SK-N-SH (cell line): ENCODE measurements around the gene LNX2. TPM values are rescaled to one million over a fixed set of nuclear protein-coding genes. Genes with fewer than 3 reads are reported as not detected.

Experiments used
- CTCF ChIA-PET: fragments of 300-600, 350-600 bp; formaldehyde crosslinking; extraction: SDS; loops from one replicate; lab custom pipeline; 2021; lab: Yijun Ruan, JAX
- POLR2A ChIA-PET: fragments of 350-600 bp; sonication (Branson Sonifier 250); formaldehyde crosslinking; extraction: SDS; loops from one replicate; lab custom pipeline; 2020; ENCODE audit warnings: antibody characterized with exemption, inconsistent platforms; lab: Yijun Ruan, JAX
- DNase-seq: peaks from one replicate; pipeline ENCODE4 v3.0.0; 2012
- H2AFZ ChIP-seq: fragments of 200-600 bp; sonication (generic); 2 replicates; pipeline ENCODE4 v1.8.1; 2016; ENCODE audit warnings: antibody characterized with exemption, mild to moderate bottlenecking, low read depth
- H3F3A ChIP-seq: fragments of 200-600 bp; sonication (generic); replicated peaks from 2 replicates; pipeline ENCODE3; 2016; ENCODE audit warnings: antibody characterized with exemption, mild to moderate bottlenecking; ENCODE audit not compliant: insufficient read depth
- H3K27ac ChIP-seq, 2 experiments: fragments of 200-500 bp in 1 of 2; fragments of 200-600 bp in 1 of 2; sonication (Bioruptor generic) in 1 of 2; sonication (generic), shearing (Covaris generic) in 1 of 2; 2 replicates each; pipeline versions ENCODE4 v1.5.1 to v1.6.1; 2014 to 2016; ENCODE audit warnings: low read depth in 2 of 2, inconsistent platforms in 1 of 2, low read length in 1 of 2, mild to moderate bottlenecking in 1 of 2, mixed read lengths in 1 of 2
- H3K27me3 ChIP-seq: fragments of 200-600 bp; sonication (generic), shearing (Covaris generic); 2 replicates; pipeline ENCODE4 v1.6.1; 2016; ENCODE audit warnings: mixed run types; ENCODE audit not compliant: insufficient read depth
- H3K36me3 ChIP-seq, 2 experiments: fragments of 200-500 bp in 1 of 2; fragments of 200-600 bp in 1 of 2; sonication (Bioruptor generic) in 1 of 2; sonication (generic) in 1 of 2; replicated peaks in 1 of 2; 2 replicates each; pipeline versions ENCODE3 to v1.5.1; 2014 to 2016; ENCODE audit warnings: low read length in 1 of 2, mild to moderate bottlenecking in 1 of 2; ENCODE audit not compliant: insufficient read depth in 2 of 2, control insufficient read depth in 1 of 2
- H3K4me1 ChIP-seq, 2 experiments: fragments of 200-500 bp in 1 of 2; fragments of 200-600 bp in 1 of 2; sonication (Bioruptor generic) in 1 of 2; sonication (generic), shearing (Covaris generic) in 1 of 2; 2 replicates each; pipeline versions ENCODE4 v1.5.1 to v1.6.1; 2014 to 2016; ENCODE audit warnings: low read depth in 1 of 2, low read length in 1 of 2, mixed run types in 1 of 2; ENCODE audit not compliant: insufficient read depth in 2 of 2, control insufficient read depth in 1 of 2
- H3K4me2 ChIP-seq: fragments of 200-600 bp; sonication (generic), shearing (Covaris generic); 2 replicates; pipeline ENCODE4 v1.6.1; 2017; ENCODE audit warnings: mixed run types
- H3K4me3 ChIP-seq, 2 experiments: fragments of 200-500 bp in 1 of 2; fragments of 200-600 bp in 1 of 2; sonication (Bioruptor generic) in 1 of 2; sonication (generic), shearing (Covaris generic) in 1 of 2; 2 replicates each; pipeline versions ENCODE4 v1.5.1 to v1.8.1; 2014 to 2016; ENCODE audit warnings: low read depth in 2 of 2, inconsistent platforms in 1 of 2, low read length in 1 of 2, mild to moderate bottlenecking in 1 of 2, mixed read lengths in 1 of 2, moderate library complexity in 1 of 2
- H3K79me2 ChIP-seq: fragments of 200-600 bp; sonication (generic); 2 replicates; pipeline ENCODE4 v1.8.1; 2017; ENCODE audit warnings: mild to moderate bottlenecking; ENCODE audit not compliant: insufficient read depth
- H3K9ac ChIP-seq: fragments of 200-600 bp; sonication (generic); 2 replicates; pipeline ENCODE4 v1.6.1; 2017; ENCODE audit warnings: mixed run types
- H3K9me2 ChIP-seq: fragments of 200-600 bp; sonication (generic); 2 replicates; pipeline ENCODE4 v1.6.1; 2017; ENCODE audit warnings: mixed run types
- H3K9me3 ChIP-seq: fragments of 200-600 bp; sonication (generic); 2 replicates; pipeline ENCODE4 v1.6.1; 2017; ENCODE audit warnings: mixed run types, mild to moderate bottlenecking, moderate library complexity
- H4K20me1 ChIP-seq: fragments of 200-600 bp; sonication (generic); 2 replicates; pipeline ENCODE4 v1.6.1; 2017; ENCODE audit warnings: mild to moderate bottlenecking, mixed run types; ENCODE audit not compliant: insufficient read depth
- CTCF ChIP-seq: fragments of 200-600 bp; sonication (generic); IDR thresholded peaks from 2 replicates; pipeline ENCODE4 v1.6.1; 2017; ENCODE audit warnings: antibody characterized with exemption, mild to moderate bottlenecking, moderate library complexity
- EP300 ChIP-seq, 2 experiments: IDR thresholded peaks; 2 replicates each; pipeline versions ENCODE4 v1.4.0 to v1.6.1; 2012; ENCODE audit warnings: borderline replicate concordance in 1 of 2, low read depth in 1 of 2, low read length in 1 of 2
- IRF3 ChIP-seq: fragments of 150-350 bp; IDR thresholded peaks from 2 replicates; pipeline ENCODE4 v1.6.1; 2016; ENCODE audit warnings: mild to moderate bottlenecking, low read depth, low read length
- JUND ChIP-seq: IDR thresholded peaks from 2 replicates; pipeline ENCODE4 v1.4.0; 2012
- MAX ChIP-seq: IDR thresholded peaks from 2 replicates; pipeline ENCODE4 v1.4.0; 2012; ENCODE audit warnings: low read depth
- MXI1 ChIP-seq: IDR thresholded peaks from 2 replicates; pipeline ENCODE4 v1.6.1; 2012; ENCODE audit warnings: mild to moderate bottlenecking, low read depth, low read length, improper control_type of control experiment
- NFIC ChIP-seq: IDR thresholded peaks from 2 replicates; pipeline ENCODE4 v1.4.0; 2012; ENCODE audit warnings: borderline replicate concordance
- PBX3 ChIP-seq: IDR thresholded peaks from 2 replicates; pipeline ENCODE4; 2012
- POLR2AphosphoS5 ChIP-seq: IDR thresholded peaks from 2 replicates; pipeline ENCODE4 v1.6.1; 2012; ENCODE audit warnings: low read depth, low read length
- RAD21 ChIP-seq: IDR thresholded peaks from 2 replicates; pipeline ENCODE4 v1.6.1; 2012; ENCODE audit warnings: mild to moderate bottlenecking, low read length
- REST ChIP-seq: IDR thresholded peaks from 2 replicates; pipeline ENCODE4 v1.6.1; 2012; ENCODE audit warnings: mild to moderate bottlenecking, low read depth, low read length, moderate library complexity
- RXRA ChIP-seq: IDR thresholded peaks from 2 replicates; pipeline ENCODE4 v1.4.0; 2012; ENCODE audit warnings: low read depth, mild to moderate bottlenecking, borderline replicate concordance
- SIN3A ChIP-seq: IDR thresholded peaks from 2 replicates; pipeline ENCODE4 v1.6.1; 2012; ENCODE audit warnings: low read depth, mild to moderate bottlenecking, low read length, moderate library complexity, borderline replicate concordance
- TAF1 ChIP-seq: IDR thresholded peaks from 2 replicates; pipeline ENCODE4 v1.6.1; 2012; ENCODE audit warnings: low read depth, mild to moderate bottlenecking, low read length, moderate library complexity, borderline replicate concordance
- TCF12 ChIP-seq: IDR thresholded peaks from 2 replicates; pipeline ENCODE4 v1.4.0; 2012
- USF1 ChIP-seq: IDR thresholded peaks from 2 replicates; pipeline ENCODE4 v1.4.0; 2012; ENCODE audit warnings: low read depth, borderline replicate concordance
- USF2 ChIP-seq: fragments of 150-350 bp; IDR thresholded peaks from 2 replicates; pipeline ENCODE4 v1.6.1; 2017; ENCODE audit warnings: antibody characterized with exemption, low read length, low read depth, borderline replicate concordance
- YY1 ChIP-seq: IDR thresholded peaks from 2 replicates; pipeline ENCODE4 v1.4.0; 2012; ENCODE audit warnings: low read depth, mild to moderate bottlenecking
- ZBTB33 ChIP-seq: IDR thresholded peaks from 2 replicates; pipeline ENCODE4 v1.4.0; 2012; ENCODE audit warnings: low read depth, borderline replicate concordance
- WGBS: methylation state at CpG from one replicate; pipeline ENCODE4 v1.1.6; 2017; ENCODE audit warnings: low lambda C conversion rate; 5-methylcytosine and 5-hydroxymethylcytosine counted together
- polyA plus RNA-seq, 3 experiments: library from polyadenylated mRNA; depleted of rRNA; stranded (reverse); fragments of >200 nt; gene quantifications; 2 replicates each; pipeline ENCODE4 v1.2.3, GENCODE V29; 2012

LNX2 gene
- polyA plus RNA-seq, 1 of the 3 experiments (the other 2 are of a cell fraction), result 3.7 TPM

GRCh38 chr13:27619728-27620376 is 477 bp downstream of the LNX2 start:
- peaks cover 6% of the 10 kb centered on the region for H3F3A ChIP-seq
- H3K4me1 ChIP-seq, result peaks cover 7 to 9% of the 10 kb centered on the region in 2 experiments; a peak in 3 of 4 replicates
- no peaks in the 10 kb centered on the region for H3K9me3 ChIP-seq
- DNase-seq, result peak; percentile 70
- H3K79me2 ChIP-seq, result peaks cover 72% of the 10 kb centered on the region
- peak overlapping the region; percentile 72 for H3K9ac ChIP-seq
- WGBS, result 6% methylated on average over 7 of the region's 47 CpGs
- CTCF ChIA-PET, result interaction anchor here (1.0 to 5.2 kb wide), 7 partner anchors 10 to 206 kb away, joined by 3 to 19 read pairs (median 3); no protein-coding TSS in a partner anchor
- peak; percentile 11; the same call in 1 of the 2 replicates for TF ChIP-seq MXI1
- TF ChIP-seq IRF3, result no peak
- no peak for TF ChIP-seq USF2
- no peak for TF ChIP-seq YY1
- no peak for TF ChIP-seq USF1
- TF ChIP-seq ZBTB33, result no peak
- TF ChIP-seq TCF12, result no peak
- TF ChIP-seq RAD21, result 0 out of 2 replicates have a peak, but pooled peaks have one; percentile 1
- TF ChIP-seq PBX3, result no peak
- no peak for TF ChIP-seq REST
- no peak for TF ChIP-seq NFIC
- peak; percentile 33 for TF ChIP-seq CTCF
- TF ChIP-seq RXRA, result no peak
- no peak for TF ChIP-seq POLR2AphosphoS5
- TF ChIP-seq EP300 (IDR thresholded peaks at IDR 0.05; ENCODE audit: borderline replicate concordance in 1 of 2, low read depth in 1 of 2, low read length in 1 of 2), result no peak
- TF ChIP-seq MAX, result no peak
- TF ChIP-seq JUND, result no peak
- no peak; the same call in 1 of the 2 replicates for TF ChIP-seq SIN3A
- TF ChIP-seq TAF1, result no peak
- H3K4me2 ChIP-seq, result peak overlapping the region; percentile 74
- POLR2A ChIA-PET, result no interaction called here
- H3K4me3 ChIP-seq, result peak overlapping the region; percentile 81 to 85
- no peaks in the 10 kb centered on the region for H3K27me3 ChIP-seq
- H3K27ac ChIP-seq, result peak overlapping the region; percentile 63 to 83
- peaks cover 17 to 22% of the 10 kb centered on the region in 2 experiments for H3K36me3 ChIP-seq
- H4K20me1 ChIP-seq, result peaks cover 22% of the 10 kb centered on the region
- H3K9me2 ChIP-seq, result no peaks in the 10 kb centered on the region
- peak overlapping the region; percentile 50 for H2AFZ ChIP-seq
